BE2C (cell line): ENCODE results near the gene SPDL1.
A peak's percentile ranks its signal among the peaks of the same experiment; 100 is the strongest.

ENCODE experiments used
- DNase-seq: peaks from one replicate; pipeline ENCODE4 v3.0.0-alpha.2; 2020
- H3K27me3 ChIP-seq: fragments of 250-450 bp; sonication (Bioruptor Pico); 2 replicates; pipeline ENCODE4 v1.5.1; 2020; ENCODE audit warnings: mild to moderate bottlenecking
- H3K36me3 ChIP-seq: fragments of 250-450 bp; sonication (Bioruptor Pico); 2 replicates; pipeline ENCODE4 v1.5.1; 2020; ENCODE audit warnings: mild to moderate bottlenecking
- H3K4me1 ChIP-seq: fragments of 250-450 bp; sonication (Bioruptor Pico); 2 replicates; pipeline ENCODE4 v1.5.1; 2020
- H3K4me3 ChIP-seq: 2 replicates; pipeline ENCODE4 v1.5.1; 2011; ENCODE audit warnings: low read depth, low read length
- H3K9me3 ChIP-seq: fragments of 250-450 bp; sonication (Bioruptor Pico); 2 replicates; pipeline ENCODE4 v1.5.1; 2020
- TF ChIP-seq, protein P1 (sequence below): IDR thresholded peaks from 2 replicates; pipeline ENCODE4 v1.5.1; 2012; ENCODE audit warnings: mild to moderate bottlenecking, low read depth, low read length

SPDL1 gene

GRCh38 chr5:169544264-169544950, 39.2 kb upstream of the SPDL1 start:
- TF ChIP-seq, protein P1, sequence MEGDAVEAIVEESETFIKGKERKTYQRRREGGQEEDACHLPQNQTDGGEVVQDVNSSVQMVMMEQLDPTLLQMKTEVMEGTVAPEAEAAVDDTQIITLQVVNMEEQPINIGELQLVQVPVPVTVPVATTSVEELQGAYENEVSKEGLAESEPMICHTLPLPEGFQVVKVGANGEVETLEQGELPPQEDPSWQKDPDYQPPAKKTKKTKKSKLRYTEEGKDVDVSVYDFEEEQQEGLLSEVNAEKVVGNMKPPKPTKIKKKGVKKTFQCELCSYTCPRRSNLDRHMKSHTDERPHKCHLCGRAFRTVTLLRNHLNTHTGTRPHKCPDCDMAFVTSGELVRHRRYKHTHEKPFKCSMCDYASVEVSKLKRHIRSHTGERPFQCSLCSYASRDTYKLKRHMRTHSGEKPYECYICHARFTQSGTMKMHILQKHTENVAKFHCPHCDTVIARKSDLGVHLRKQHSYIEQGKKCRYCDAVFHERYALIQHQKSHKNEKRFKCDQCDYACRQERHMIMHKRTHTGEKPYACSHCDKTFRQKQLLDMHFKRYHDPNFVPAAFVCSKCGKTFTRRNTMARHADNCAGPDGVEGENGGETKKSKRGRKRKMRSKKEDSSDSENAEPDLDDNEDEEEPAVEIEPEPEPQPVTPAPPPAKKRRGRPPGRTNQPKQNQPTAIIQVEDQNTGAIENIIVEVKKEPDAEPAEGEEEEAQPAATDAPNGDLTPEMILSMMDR: no peak
- Histone ChIP-seq H3K27me3 (no peaks in the 10 kb centered on the region; the same call in 1 of the 2 replicates), H3K36me3 (no peaks in the 10 kb centered on the region), H3K4me1 (peaks cover under 1% of the 10 kb centered on the region; the same call in 1 of the 2 replicates), H3K4me3 (no peak overlapping the region), H3K9me3 (no peaks in the 10 kb centered on the region)
- no peak for DNase-seq

- TF ChIP-seq, protein P1: no peak
- Histone ChIP-seq H3K27me3 (no peaks in the 10 kb centered on the region; the same call in 1 of the 2 replicates), H3K36me3 (no peaks in the 10 kb centered on the region), H3K9me3 (no peaks in the 10 kb centered on the region), H3K4me1 (peaks cover 4% of the 10 kb centered on the region; the same call in 1 of the 2 replicates), H3K4me3 (no peak overlapping the region)
- DNase-seq: no peak
Observed at GRCh38 chr5:169545762-169546161, 37.8 kb upstream of the SPDL1 start.

- Histone ChIP-seq H3K4me1 (peaks cover 4% of the 10 kb centered on the region; the same call in 1 of the 2 replicates), H3K4me3 (no peak overlapping the region), H3K27me3 (no peaks in the 10 kb centered on the region; the same call in 1 of the 2 replicates), H3K9me3 (no peaks in the 10 kb centered on the region), H3K36me3 (no peaks in the 10 kb centered on the region)
- TF ChIP-seq, protein P1: no peak
- no peak for DNase-seq
Observed at GRCh38 chr5:169546346-169546745, 37.2 kb upstream of the SPDL1 start.

GRCh38 chr5:169547508-169547907, 36.1 kb upstream of the SPDL1 start:
- no peak overlapping the region for H3K4me3 ChIP-seq

GRCh38 chr5:169548315-169548714, 35.3 kb upstream of the SPDL1 start:
- DNase-seq: peak; percentile 7
- Histone ChIP-seq H3K27me3 (no peaks in the 10 kb centered on the region; the same call in 1 of the 2 replicates), H3K36me3 (no peaks in the 10 kb centered on the region), H3K9me3 (no peaks in the 10 kb centered on the region), H3K4me1 (peaks cover 4% of the 10 kb centered on the region; the same call in 1 of the 2 replicates), H3K4me3 (no peak overlapping the region)
- TF ChIP-seq, protein P1: peak; percentile 63

More at GRCh38 chr5:169547508-169547907, 36.1 kb upstream of the SPDL1 start:
- DNase-seq: no peak
- Histone ChIP-seq H3K9me3 (no peaks in the 10 kb centered on the region), H3K4me1 (peaks cover 4% of the 10 kb centered on the region; the same call in 1 of the 2 replicates), H3K27me3 (no peaks in the 10 kb centered on the region; the same call in 1 of the 2 replicates), H3K36me3 (no peaks in the 10 kb centered on the region)
- TF ChIP-seq, protein P1: no peak
